Bronchial epithelial cell (primary cell): ENCODE results near the gene ATP6V0A4. TPM values are rescaled to one million over a fixed set of nuclear protein-coding genes. Genes with fewer than 3 reads are reported as not detected.
A peak's percentile ranks its signal among the peaks of the same experiment; 100 is the strongest.

Experiments used
- DNase-seq: peaks from one replicate; pipeline ENCODE4 v3.0.0-alpha.2; 2010; ENCODE audit warnings: low read depth
- FAIRE-seq: peaks from 2 replicates; lab custom pipeline; 2011; peaks lifted over from hg19 to GRCh38; lab: Jason Lieb, UNC
- H3K27me3 ChIP-seq: 2 replicates; pipeline ENCODE4 v1.5.1; 2011; ENCODE audit warnings: low read length; ENCODE audit not compliant: control insufficient read depth, insufficient read depth
- H3K36me3 ChIP-seq: 2 replicates; pipeline ENCODE4 v1.5.1; 2011; ENCODE audit warnings: low read length; ENCODE audit not compliant: control insufficient read depth, insufficient read depth
- H3K4me3 ChIP-seq: 2 replicates; pipeline ENCODE4 v1.5.1; 2011; ENCODE audit warnings: mild to moderate bottlenecking, low read depth, low read length, control low read depth
- CTCF ChIP-seq: IDR thresholded peaks from 2 replicates; pipeline ENCODE4 v1.5.1; 2011; ENCODE audit warnings: mild to moderate bottlenecking, moderate library complexity, low read length, control low read depth, inconsistent platforms; ENCODE audit not compliant: insufficient read depth, severe bottlenecking
- total RNA-seq: library from RNA; depleted of rRNA; stranded (reverse); fragments of >200 nt; gene quantifications from 2 replicates; pipeline ENCODE4 v1.2.1, GENCODE V29; 2014

ATP6V0A4 gene
- total RNA-seq, result not detected in 2 replicates

- H3K27me3 ChIP-seq, result peaks cover 2% of the 10 kb centered on the region
- no peak for TF ChIP-seq CTCF
- no peak within 1 kb of the TSS for H3K4me3 ChIP-seq
- FAIRE-seq (no peak), DNase-seq (no peak)
- H3K36me3 ChIP-seq, result no peaks in the 10 kb centered on the region
Observed at GRCh38 chr7:138797715-138798320, at the start of gene ATP6V0A4, which contains the start of gene TMEM213. ATP6V0A4 (minus strand) TSS chr7:138798196; CDS start chr7:138771247, 26,949 bp downstream. TMEM213 (plus strand) TSS chr7:138797994; CDS start chr7:138798105, 111 bp downstream.

GRCh38 chr7:138845711-138846110 lies 47.7 kb upstream of the ATP6V0A4 start:
- Histone ChIP-seq H3K4me3 (no peak overlapping the region), H3K27me3 (no peaks in the 10 kb centered on the region), H3K36me3 (no peaks in the 10 kb centered on the region)
- no peak for TF ChIP-seq CTCF
- FAIRE-seq, result no peak
- no peak for DNase-seq

GRCh38 chr7:138843632-138844580 lies 45.9 kb upstream of the ATP6V0A4 start:
- H3K4me3 ChIP-seq, result no peak overlapping the region
- DNase-seq, result no peak
- no peak for TF ChIP-seq CTCF
- H3K36me3 ChIP-seq, result no peaks in the 10 kb centered on the region
- H3K27me3 ChIP-seq, result no peaks in the 10 kb centered on the region
- FAIRE-seq, result no peak

- Histone ChIP-seq H3K36me3 (no peaks in the 10 kb centered on the region), H3K27me3 (no peaks in the 10 kb centered on the region), H3K4me3 (no peak overlapping the region)
- FAIRE-seq (no peak), DNase-seq (peak; percentile 30)
- no peak for TF ChIP-seq CTCF
Observed at GRCh38 chr7:138842111-138842510, 44.1 kb upstream of the ATP6V0A4 start.

- no peak overlapping the region for H3K4me3 ChIP-seq
- FAIRE-seq, result no peak
- H3K36me3 ChIP-seq, result no peaks in the 10 kb centered on the region
- no peaks in the 10 kb centered on the region for H3K27me3 ChIP-seq
- DNase-seq, result no peak
- TF ChIP-seq CTCF, result no peak
Observed at GRCh38 chr7:138838166-138838565, 40.2 kb upstream of the ATP6V0A4 start.
